Activated T-cell treated with anti-CD3 and anti-CD28 coated beads, Interleukin-2, amount 50 U/mL, for 24 hours (primary cell): ENCODE data around the gene MST1R.

Experiments used
- DNase-seq: peaks from one replicate; pipeline ENCODE4 v3.0.0-alpha.2; 2020
- H3K27ac Mint-ChIP-seq: 2 replicates; pipeline ENCODE4 v1.8.0; 2020; ENCODE audit warnings: mild to moderate bottlenecking, mixed read lengths
- H3K27me3 Mint-ChIP-seq: 2 replicates; pipeline ENCODE4 v1.8.0; 2020; ENCODE audit warnings: mixed read lengths
- H3K36me3 Mint-ChIP-seq: 2 replicates; pipeline ENCODE4 v1.8.0; 2020; ENCODE audit warnings: low read depth, mixed read lengths
- H3K4me1 Mint-ChIP-seq: 2 replicates; pipeline ENCODE4 v1.8.0; 2020; ENCODE audit warnings: low read depth, mixed read lengths
- H3K4me3 Mint-ChIP-seq: 2 replicates; pipeline ENCODE4 v1.8.0; 2020; ENCODE audit warnings: mild to moderate bottlenecking, moderate library complexity, mixed read lengths
- H3K9me3 Mint-ChIP-seq: 2 replicates; pipeline ENCODE4 v1.8.0; 2020; ENCODE audit warnings: mixed read lengths

The MST1R gene

GRCh38 chr3:49844464-49845183, 59.0 kb downstream of the MST1R start:
- H3K36me3 Mint-ChIP-seq: peaks cover 64% of the 10 kb centered on the region
- no peak for DNase-seq
- no peak overlapping the region for H3K27ac Mint-ChIP-seq
- H3K27me3 Mint-ChIP-seq: no peaks in the 10 kb centered on the region
- no peaks in the 10 kb centered on the region for H3K4me1 Mint-ChIP-seq
- H3K4me3 Mint-ChIP-seq: no peak overlapping the region
- no peaks in the 10 kb centered on the region for H3K9me3 Mint-ChIP-seq

GRCh38 chr3:49842843-49843517, 60.7 kb downstream of the MST1R start:
- H3K4me3 Mint-ChIP-seq: no peak overlapping the region
- no peaks in the 10 kb centered on the region for H3K4me1 Mint-ChIP-seq
- no peak for DNase-seq
- H3K27ac Mint-ChIP-seq: no peak overlapping the region
- peaks cover 78% of the 10 kb centered on the region for H3K36me3 Mint-ChIP-seq
- H3K27me3 Mint-ChIP-seq: no peaks in the 10 kb centered on the region
- H3K9me3 Mint-ChIP-seq: no peaks in the 10 kb centered on the region

- H3K27me3 Mint-ChIP-seq: no peaks in the 10 kb centered on the region
- H3K36me3 Mint-ChIP-seq: peaks cover 79% of the 10 kb centered on the region
- H3K4me3 Mint-ChIP-seq: no peak overlapping the region
- no peaks in the 10 kb centered on the region for H3K4me1 Mint-ChIP-seq
- no peak overlapping the region for H3K27ac Mint-ChIP-seq
- no peaks in the 10 kb centered on the region for H3K9me3 Mint-ChIP-seq
- no peak for DNase-seq
Observed at GRCh38 chr3:49841806-49842205, 61.9 kb downstream of the MST1R start.

- Mint-ChIP-seq H3K27ac (no peak overlapping the region), H3K9me3 (no peaks in the 10 kb centered on the region), H3K4me3 (no peak overlapping the region), H3K27me3 (no peaks in the 10 kb centered on the region), H3K36me3 (peaks cover 77% of the 10 kb centered on the region), H3K4me1 (no peaks in the 10 kb centered on the region)
- DNase-seq: no peak
Observed at GRCh38 chr3:49841126-49841696, 62.5 kb downstream of the MST1R start.

GRCh38 chr3:49840388-49840787, 63.3 kb downstream of the MST1R start:
- DNase-seq: no peak
- Mint-ChIP-seq H3K36me3 (peaks cover 70% of the 10 kb centered on the region), H3K4me1 (no peaks in the 10 kb centered on the region), H3K27me3 (no peaks in the 10 kb centered on the region), H3K4me3 (no peak overlapping the region), H3K9me3 (no peaks in the 10 kb centered on the region), H3K27ac (no peak overlapping the region)

- Mint-ChIP-seq H3K9me3 (no peaks in the 10 kb centered on the region), H3K27me3 (no peaks in the 10 kb centered on the region), H3K4me3 (no peak overlapping the region), H3K4me1 (no peaks in the 10 kb centered on the region), H3K27ac (no peak overlapping the region), H3K36me3 (peaks cover 68% of the 10 kb centered on the region)
- DNase-seq: peak; percentile 81
Observed at GRCh38 chr3:49839193-49839809, 64.4 kb downstream of the MST1R start.
